Endothelial cell of umbilical vein (primary cell): Measurements from ENCODE around the gene MAMDC4. TPM values are rescaled to one million over a fixed set of nuclear protein-coding genes. Genes with fewer than 3 reads are reported as not detected.
"Not testable (repeated sequence)": the region's sequence is repeated elsewhere in the genome, so short reads cannot be mapped to it uniquely, and the experiment has no call there.

Source experiments
- BruUV-seq: library from RNA; stranded (reverse); fragments of 400-500 nt; replicated peaks from 2 replicates; lab custom pipeline; 2021; lab: Mats Ljungman, UMichigan
- CTCF ChIA-PET: fragments of 300-600, 350-600 bp; sonication (Branson Sonifier 250); formaldehyde crosslinking; loops from one replicate; lab custom pipeline; 2021; ENCODE audit warnings: antibody characterized with exemption, inconsistent platforms; lab: Charles Lee
- POLR2A ChIA-PET: fragments of 300-600, 350-600 bp; sonication (Branson Sonifier 250); formaldehyde crosslinking; loops from one replicate; lab custom pipeline; 2021; ENCODE audit warnings: antibody characterized with exemption, inconsistent platforms; lab: Charles Lee
- DNase-seq: peaks from one replicate; pipeline ENCODE4 v3.0.0-alpha.2; 2011; ENCODE audit warnings: low read depth, low spot score
- FAIRE-seq: peaks from 2 replicates; lab custom pipeline; 2011; peaks lifted over from hg19 to GRCh38; lab: Jason Lieb, UNC
- H2AFZ ChIP-seq: 2 replicates; pipeline ENCODE4 v1.6.0; 2012; ENCODE audit warnings: low read depth, low read length, control low read depth, inconsistent platforms
- H3K27ac ChIP-seq: 2 replicates; pipeline ENCODE4 v1.5.1; 2011; ENCODE audit warnings: low read depth, mild to moderate bottlenecking, control low read depth, low read length, moderate library complexity; ENCODE audit not compliant: insufficient read depth
- H3K27me3 ChIP-seq, 2 experiments: 2 replicates each; pipeline versions ENCODE4 v1.6.0 to v1.6.1; 2011; ENCODE audit warnings: low read length in 2 of 2, mixed read lengths in 1 of 2; ENCODE audit not compliant: control insufficient read depth in 2 of 2, insufficient read depth in 2 of 2
- H3K36me3 ChIP-seq, 2 experiments: 2 replicates in 1 of 2; 3 replicates in 1 of 2; pipeline ENCODE4 v1.5.1; 2011; ENCODE audit warnings: low read length in 2 of 2, mild to moderate bottlenecking in 1 of 2, moderate library complexity in 1 of 2; ENCODE audit not compliant: control insufficient read depth in 2 of 2, insufficient read depth in 2 of 2; ENCODE audit errors: extremely low read depth in 1 of 2
- H3K4me1 ChIP-seq: 3 replicates; pipeline ENCODE4 v1.5.1; 2011; ENCODE audit warnings: mild to moderate bottlenecking, low read length; ENCODE audit not compliant: control insufficient read depth, insufficient read depth; ENCODE audit errors: extremely low read depth
- H3K4me2 ChIP-seq: 2 replicates; pipeline ENCODE4 v1.6.1; 2011; ENCODE audit warnings: low read length, control low read depth, mixed read lengths; ENCODE audit not compliant: insufficient read depth
- H3K4me3 ChIP-seq, 3 experiments: fragments of 200-600 bp in 1 of 3; sonication (generic), shearing (Covaris generic) in 1 of 3; replicated peaks in 1 of 3; 2 replicates each; pipeline ENCODE4 v1.5.1; 2011 to 2016; ENCODE audit warnings: control low read depth in 3 of 3, low read length in 3 of 3, mild to moderate bottlenecking in 2 of 3, inconsistent platforms in 1 of 3, low read depth in 1 of 3, moderate library complexity in 1 of 3; ENCODE audit not compliant: insufficient read depth in 1 of 3
- H3K79me2 ChIP-seq: 2 replicates; pipeline ENCODE4 v1.6.0; 2012; ENCODE audit warnings: low read length, inconsistent platforms; ENCODE audit not compliant: control insufficient read depth, insufficient read depth
- H3K9ac ChIP-seq: replicated peaks from 2 replicates; pipeline ENCODE3; 2011; ENCODE audit warnings: low read length, control low read depth; ENCODE audit not compliant: insufficient read depth; ENCODE audit errors: extremely low read depth
- H3K9me1 ChIP-seq: replicated peaks from 3 replicates; pipeline ENCODE4 v1.6.0; 2011; ENCODE audit warnings: mild to moderate bottlenecking, low read length; ENCODE audit not compliant: control insufficient read depth, insufficient read depth; ENCODE audit errors: extremely low read depth
- H3K9me3 ChIP-seq: replicated peaks from 2 replicates; pipeline ENCODE4 v1.5.1; 2012; ENCODE audit warnings: low read length, inconsistent platforms; ENCODE audit not compliant: control insufficient read depth, insufficient read depth
- H4K20me1 ChIP-seq: replicated peaks from 2 replicates; pipeline ENCODE3; 2011; ENCODE audit warnings: mild to moderate bottlenecking, low read length; ENCODE audit not compliant: control insufficient read depth, insufficient read depth; ENCODE audit errors: extremely low read depth
- CTCF ChIP-seq, 2 donors: IDR thresholded peaks; 1 replicate in 1 of 2; 2 replicates in 1 of 2; pipeline ENCODE4 v1.5.1; 2011; ENCODE audit warnings: low read length in 2 of 2, mild to moderate bottlenecking in 2 of 2, moderate library complexity in 2 of 2, control low read depth in 1 of 2, inconsistent platforms in 1 of 2, low read depth in 1 of 2; ENCODE audit not compliant: insufficient read depth in 1 of 2; ENCODE audit errors: extremely low read depth in 1 of 2
- POLR2AphosphoS5 ChIP-seq: IDR thresholded peaks from 2 replicates; pipeline ENCODE4 v1.6.1; 2012; ENCODE audit warnings: low read depth, mild to moderate bottlenecking, control low read depth, low read length, moderate library complexity; ENCODE audit not compliant: insufficient read depth
- dilution Hi-C: fragments of 300-500 bp; cut with MboI; formaldehyde crosslinking; loops from one replicate; pipeline ENCODE4 v1.15.0; 2019; ENCODE audit warnings: low sequenced_read_pairs; ENCODE audit not compliant: extremely low pct_ligation_motif_present
- intact Hi-C: fragments of 100-400 bp; cut with micrococcal nuclease; formaldehyde crosslinking; loops from one replicate; pipeline ENCODE4 v1.10.0; 2022
- polyA plus RNA-seq, 4 experiments: library from polyadenylated mRNA; depleted of rRNA in 3 of 4; stranded (reverse) in 3 of 4; unstranded in 1 of 4; fragments of >200 nt; gene quantifications; 2 replicates each; pipeline versions ENCODE4 v1.2.1 to v1.2.3, GENCODE V29; 2011 to 2012; ENCODE audit warnings: missing spikeins in 1 of 4
- total RNA-seq: library from RNA; stranded (reverse); gene quantifications from 2 replicates; pipeline ENCODE4 v1.2.3, GENCODE V29; 2021

Gene MAMDC4
- total and polyA plus RNA-seq, 2 donors (not counting 3 experiments of a cell fraction or from before 2014, with no cell fraction given) = 3.6 to 7.2 TPM

- H4K20me1 ChIP-seq, dilution Hi-C loops, H3K9me3 ChIP-seq, H3K79me2 ChIP-seq, H3K9me1 ChIP-seq, H3K9ac ChIP-seq, H2AFZ ChIP-seq, POLR2A ChIA-PET, H3K27ac ChIP-seq, BruUV-seq, H3K4me2 ChIP-seq, H3K4me1 ChIP-seq: not testable (repeated sequence)
- DNase-seq = peak; percentile 74
- CTCF ChIA-PET = interaction anchor here (0.6 to 2.8 kb wide), 18 partner anchors 10 to 193 kb away, joined by 3 to 18 read pairs (median 5); partner anchors contain the start of genes FBXW5, PAXX and RABL6
- peak; percentile 85 for FAIRE-seq
- intact Hi-C loops = loop anchor here (2.0 to 5.0 kb wide), 3 partner anchors 35 to 192 kb away; partner anchors contain the start of genes CLIC3 and RABL6
- Histone ChIP-seq H3K36me3 (peaks cover 0 to 13% of the 10 kb centered on the region in 2 experiments), H3K27me3 (peaks cover 10 to 28% of the 10 kb centered on the region in 2 experiments), H3K4me3 (peak within 1 kb of the TSS in 1 of 3 experiments; percentile 34)
- peak; percentile 82 to 94 for TF ChIP-seq CTCF (IDR thresholded peaks at IDR 0.05; ENCODE audit: extremely low read depth in 1 of 2, insufficient read depth in 1 of 2, low read depth in 1 of 2, low read length in 2 of 2)
- peak; percentile 51 for TF ChIP-seq POLR2AphosphoS5
Measured at GRCh38 chr9:136842380-136842948, 9.7 kb upstream of the MAMDC4 start, which contains the start of gene AJM1. Gene AJM1 (plus strand): TSS chr9:136842478. CDS start chr9:136844415, 1,937 bp downstream.

- dilution Hi-C loops, H3K9ac ChIP-seq, DNase-seq, H3K4me3 ChIP-seq, H3K27ac ChIP-seq, H3K9me1 ChIP-seq, POLR2A ChIA-PET, H3K79me2 ChIP-seq, H3K4me2 ChIP-seq, H4K20me1 ChIP-seq, H2AFZ ChIP-seq, H3K4me1 ChIP-seq, BruUV-seq, H3K9me3 ChIP-seq, FAIRE-seq: not testable (repeated sequence)
- CTCF ChIA-PET = interaction anchor here (1.2 to 2.8 kb wide), 7 partner anchors 10 to 192 kb away, joined by 3 to 18 read pairs (median 10); partner anchors contain the start of genes FBXW5 and PAXX
- H3K27me3 ChIP-seq = peaks cover 10 to 28% of the 10 kb centered on the region in 2 experiments
- peaks cover 0 to 13% of the 10 kb centered on the region in 2 experiments for H3K36me3 ChIP-seq
- intact Hi-C loops = loop anchor here (2.0 to 5.0 kb wide), 3 partner anchors 36 to 192 kb away; partner anchors contain the start of genes CLIC3 and RABL6
Measured at GRCh38 chr9:136843159-136843800, 8.9 kb upstream of the MAMDC4 start.
